ENCODE results near the gene DENND11.

DNA sequence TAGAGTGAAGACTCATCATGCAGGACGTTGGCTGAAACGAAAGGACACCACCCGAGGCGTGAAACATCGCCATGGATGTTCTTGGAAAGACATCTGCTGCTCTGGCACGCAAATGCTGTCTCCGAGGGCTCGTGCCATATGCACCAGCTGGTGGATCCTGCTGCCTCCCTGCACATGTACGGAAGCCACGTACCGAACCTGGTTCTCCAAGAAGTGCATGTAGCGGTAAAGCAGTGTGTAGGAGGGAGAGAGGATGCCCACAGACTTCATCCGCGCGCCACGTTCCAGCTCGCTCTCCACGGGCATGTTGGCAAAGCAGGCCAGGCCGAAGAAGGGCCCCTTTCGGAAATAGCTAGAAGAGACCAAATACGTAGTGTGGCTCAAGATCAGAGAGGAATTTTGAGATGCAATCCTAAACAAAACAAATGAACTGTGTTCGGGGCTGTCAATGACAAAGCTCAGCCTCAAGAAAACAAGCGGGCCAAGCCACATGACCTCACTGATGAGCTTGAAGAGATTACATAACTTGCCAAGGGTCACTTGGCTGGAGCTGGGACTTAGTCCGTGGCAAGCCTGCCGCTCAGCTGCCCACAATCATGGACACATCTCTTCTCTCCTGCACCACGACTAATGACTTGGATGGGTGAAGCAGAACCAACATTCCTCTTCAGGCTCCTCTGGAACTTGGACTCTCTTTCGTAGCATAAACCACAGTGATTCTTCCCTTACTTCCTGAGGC, 16.5 kb downstream of the DENND11 start:
- TF ChIP-seq, protein P1, sequence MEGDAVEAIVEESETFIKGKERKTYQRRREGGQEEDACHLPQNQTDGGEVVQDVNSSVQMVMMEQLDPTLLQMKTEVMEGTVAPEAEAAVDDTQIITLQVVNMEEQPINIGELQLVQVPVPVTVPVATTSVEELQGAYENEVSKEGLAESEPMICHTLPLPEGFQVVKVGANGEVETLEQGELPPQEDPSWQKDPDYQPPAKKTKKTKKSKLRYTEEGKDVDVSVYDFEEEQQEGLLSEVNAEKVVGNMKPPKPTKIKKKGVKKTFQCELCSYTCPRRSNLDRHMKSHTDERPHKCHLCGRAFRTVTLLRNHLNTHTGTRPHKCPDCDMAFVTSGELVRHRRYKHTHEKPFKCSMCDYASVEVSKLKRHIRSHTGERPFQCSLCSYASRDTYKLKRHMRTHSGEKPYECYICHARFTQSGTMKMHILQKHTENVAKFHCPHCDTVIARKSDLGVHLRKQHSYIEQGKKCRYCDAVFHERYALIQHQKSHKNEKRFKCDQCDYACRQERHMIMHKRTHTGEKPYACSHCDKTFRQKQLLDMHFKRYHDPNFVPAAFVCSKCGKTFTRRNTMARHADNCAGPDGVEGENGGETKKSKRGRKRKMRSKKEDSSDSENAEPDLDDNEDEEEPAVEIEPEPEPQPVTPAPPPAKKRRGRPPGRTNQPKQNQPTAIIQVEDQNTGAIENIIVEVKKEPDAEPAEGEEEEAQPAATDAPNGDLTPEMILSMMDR (IDR thresholded peaks at IDR 0.05): no peak
- TF ChIP-seq POLR2AphosphoS5 (IDR thresholded peaks at IDR 0.05) (no peak), POLR2A (IDR thresholded peaks at IDR 0.05) (no peak), EP300 (IDR thresholded peaks at IDR 0.05) (no peak)
